Measurements from ENCODE around the gene DUS3L.

Gene DUS3L

DNA sequence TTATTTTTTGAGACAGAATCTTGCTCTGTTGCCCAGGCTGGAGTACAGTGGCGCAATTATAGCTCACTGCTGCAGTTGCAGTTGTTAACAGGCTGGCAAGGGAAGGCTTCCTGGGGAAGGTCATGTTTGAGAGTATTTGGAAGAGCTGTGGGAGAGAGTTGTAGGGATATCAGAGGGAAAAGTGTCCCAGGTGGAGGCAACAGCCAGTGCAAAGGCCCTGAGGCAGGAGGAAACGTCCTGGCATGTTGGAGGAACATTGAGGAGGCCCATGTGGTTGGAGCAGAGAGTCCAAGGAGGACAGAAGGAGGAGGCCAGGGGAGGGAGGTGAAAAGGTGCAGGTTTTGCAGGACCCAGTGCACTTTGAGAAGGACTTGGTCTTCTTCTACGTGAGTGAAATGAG, 2.2 kb upstream of the DUS3L start:
- ChIA-PET CTCF (interaction anchor here (0.7 to 8.5 kb wide), 5 partner anchors 10 to 35 kb away, joined by 3 to 75 read pairs (median 4); partner anchors contain the start of gene NRTN), POLR2A (no interaction called here)
- TF ChIP-seq, protein P1, sequence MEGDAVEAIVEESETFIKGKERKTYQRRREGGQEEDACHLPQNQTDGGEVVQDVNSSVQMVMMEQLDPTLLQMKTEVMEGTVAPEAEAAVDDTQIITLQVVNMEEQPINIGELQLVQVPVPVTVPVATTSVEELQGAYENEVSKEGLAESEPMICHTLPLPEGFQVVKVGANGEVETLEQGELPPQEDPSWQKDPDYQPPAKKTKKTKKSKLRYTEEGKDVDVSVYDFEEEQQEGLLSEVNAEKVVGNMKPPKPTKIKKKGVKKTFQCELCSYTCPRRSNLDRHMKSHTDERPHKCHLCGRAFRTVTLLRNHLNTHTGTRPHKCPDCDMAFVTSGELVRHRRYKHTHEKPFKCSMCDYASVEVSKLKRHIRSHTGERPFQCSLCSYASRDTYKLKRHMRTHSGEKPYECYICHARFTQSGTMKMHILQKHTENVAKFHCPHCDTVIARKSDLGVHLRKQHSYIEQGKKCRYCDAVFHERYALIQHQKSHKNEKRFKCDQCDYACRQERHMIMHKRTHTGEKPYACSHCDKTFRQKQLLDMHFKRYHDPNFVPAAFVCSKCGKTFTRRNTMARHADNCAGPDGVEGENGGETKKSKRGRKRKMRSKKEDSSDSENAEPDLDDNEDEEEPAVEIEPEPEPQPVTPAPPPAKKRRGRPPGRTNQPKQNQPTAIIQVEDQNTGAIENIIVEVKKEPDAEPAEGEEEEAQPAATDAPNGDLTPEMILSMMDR (IDR thresholded peaks at IDR 0.05; ENCODE audit: control extremely low read depth, extremely low read depth, low read depth, missing control alignments), result no peak
- no peak for DNase-seq (ENCODE audit: extremely low spot score)

DNA sequence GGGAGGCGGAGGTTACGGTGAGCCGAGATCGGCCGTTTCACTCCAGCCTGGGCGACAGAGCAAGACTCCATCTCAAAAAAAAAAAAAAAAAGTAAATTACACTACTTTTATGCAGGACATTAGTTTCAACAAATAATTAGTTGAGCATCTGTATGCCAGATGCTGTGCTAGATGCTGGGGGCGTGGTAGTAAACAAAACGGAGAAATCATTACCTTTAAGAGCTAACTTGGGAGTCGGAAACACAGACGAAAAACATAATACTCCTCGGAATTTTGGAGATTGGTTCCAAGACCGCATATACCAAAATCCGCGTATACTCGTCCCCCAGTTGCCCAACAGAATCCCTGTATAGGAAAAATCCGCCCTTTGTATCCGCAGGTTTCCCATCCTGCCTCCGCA, 1.3 kb upstream of the DUS3L start:
- no peak for DNase-seq (ENCODE audit: extremely low spot score)
- TF ChIP-seq, protein P1 (IDR thresholded peaks at IDR 0.05; ENCODE audit: control extremely low read depth, extremely low read depth, low read depth, missing control alignments), result no peak
- ChIA-PET CTCF (interaction anchor here (1.3 to 8.5 kb wide), 2 partner anchors 12 to 16 kb away, joined by 4 to 75 read pairs; partner anchors contain the start of gene NRTN), POLR2A (interaction anchor here (0.7 kb wide), 1 partner anchor 463 kb away, joined by 6 read pairs; no protein-coding TSS in a partner anchor)

DNA sequence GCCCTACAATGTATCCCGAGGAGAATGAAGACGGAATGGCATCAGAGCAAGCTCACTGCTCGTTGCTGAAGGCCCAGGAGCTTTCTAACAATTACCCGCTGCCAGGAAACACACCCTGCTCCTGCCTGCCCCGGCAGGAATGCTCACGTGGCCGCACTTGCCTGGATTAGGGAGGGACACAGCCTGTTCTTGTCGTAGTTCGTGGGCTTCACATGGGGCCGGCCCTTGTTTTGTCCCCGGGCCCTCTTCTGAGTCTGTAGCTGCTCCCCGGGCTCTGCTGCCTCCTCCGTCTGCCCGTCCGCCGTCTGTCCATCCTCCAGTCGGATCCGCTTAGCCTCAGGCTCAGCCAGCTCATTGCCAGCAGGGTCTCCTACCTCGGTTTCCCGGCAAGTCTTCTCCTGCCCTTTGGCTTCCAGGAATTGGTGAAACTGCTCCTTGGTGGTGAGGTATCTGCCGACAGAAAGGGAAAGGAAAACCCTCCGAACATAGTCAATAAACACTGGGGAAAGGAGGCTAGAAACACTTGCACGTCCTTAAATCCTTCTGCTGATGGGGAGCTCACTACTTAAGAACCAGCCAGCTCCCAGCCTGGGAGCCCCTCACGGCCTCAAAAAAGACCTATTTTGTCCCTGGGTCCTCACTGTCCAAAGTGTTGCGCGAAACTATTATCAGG, 941 bp downstream of the DUS3L start:
- ChIA-PET CTCF (interaction anchor here (0.8 to 8.5 kb wide), 3 partner anchors 14 to 178 kb away, joined by 3 to 75 read pairs (median 4); partner anchors contain the start of gene NRTN), POLR2A (no interaction called here)
- TF ChIP-seq, protein P1 (IDR thresholded peaks at IDR 0.05; ENCODE audit: control extremely low read depth, extremely low read depth, low read depth, missing control alignments), result no peak
- no peak for DNase-seq (ENCODE audit: extremely low spot score)

DNA sequence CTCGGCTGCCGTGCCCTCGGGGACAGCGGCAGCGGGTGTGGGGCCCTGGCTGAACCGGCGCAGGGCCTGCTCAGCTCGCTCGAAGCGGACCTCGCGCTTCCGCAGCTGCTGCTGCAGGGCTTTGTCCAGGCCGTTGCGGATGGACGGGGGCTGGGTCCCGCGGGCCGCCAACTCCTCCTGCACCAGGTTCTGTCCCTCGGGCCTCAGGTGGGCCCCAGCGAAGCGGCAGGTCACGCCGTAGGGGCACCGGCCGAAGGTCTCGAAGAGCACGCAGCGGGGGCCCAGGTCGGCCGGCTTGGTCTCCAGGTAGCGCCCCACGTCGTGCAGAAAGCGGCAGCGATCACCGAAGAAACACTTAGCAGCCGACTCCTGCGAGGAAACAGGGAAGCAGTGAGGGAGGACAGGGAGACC, 1.6 kb downstream of the DUS3L start:
- ChIA-PET CTCF (interaction anchor here (0.8 to 8.5 kb wide), 3 partner anchors 15 to 179 kb away, joined by 3 to 75 read pairs (median 4); partner anchors contain the start of gene NRTN), POLR2A (no interaction called here)
- no peak for DNase-seq (ENCODE audit: extremely low spot score)
- TF ChIP-seq, protein P1 (IDR thresholded peaks at IDR 0.05; ENCODE audit: control extremely low read depth, extremely low read depth, low read depth, missing control alignments), result no peak

DNA sequence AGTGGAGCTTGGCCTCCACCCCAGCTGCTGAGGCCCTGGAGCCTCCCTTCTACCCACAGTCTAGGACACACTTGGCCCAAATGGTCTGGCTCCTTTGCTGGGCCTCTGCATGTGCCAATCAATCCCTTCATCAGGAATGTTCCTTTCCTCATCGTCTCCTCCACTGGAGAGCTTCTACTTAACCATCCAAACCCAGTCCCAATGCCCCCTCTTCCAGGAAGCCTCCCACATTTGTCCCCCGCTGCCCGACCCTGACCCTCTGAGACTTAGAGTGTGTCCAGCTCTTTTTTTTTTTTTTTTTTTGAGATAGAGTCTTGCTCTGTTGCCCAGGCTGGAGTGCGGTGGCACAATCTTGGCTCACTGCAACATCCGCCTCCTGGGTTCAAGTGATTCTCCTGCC, 2.5 kb downstream of the DUS3L start:
- CTCF ChIA-PET, result interaction anchor here (8.5 kb wide), 1 partner anchor 15 kb away, joined by 75 read pairs; the partner anchor contains the start of gene NRTN
- POLR2A ChIA-PET, result interaction anchor here (0.6 kb wide), 1 partner anchor 606 kb away, joined by 3 read pairs; no protein-coding TSS in a partner anchor
- no peak for DNase-seq (ENCODE audit: extremely low spot score)
- TF ChIP-seq, protein P1 (IDR thresholded peaks at IDR 0.05; ENCODE audit: control extremely low read depth, extremely low read depth, low read depth, missing control alignments), result no peak

DNA sequence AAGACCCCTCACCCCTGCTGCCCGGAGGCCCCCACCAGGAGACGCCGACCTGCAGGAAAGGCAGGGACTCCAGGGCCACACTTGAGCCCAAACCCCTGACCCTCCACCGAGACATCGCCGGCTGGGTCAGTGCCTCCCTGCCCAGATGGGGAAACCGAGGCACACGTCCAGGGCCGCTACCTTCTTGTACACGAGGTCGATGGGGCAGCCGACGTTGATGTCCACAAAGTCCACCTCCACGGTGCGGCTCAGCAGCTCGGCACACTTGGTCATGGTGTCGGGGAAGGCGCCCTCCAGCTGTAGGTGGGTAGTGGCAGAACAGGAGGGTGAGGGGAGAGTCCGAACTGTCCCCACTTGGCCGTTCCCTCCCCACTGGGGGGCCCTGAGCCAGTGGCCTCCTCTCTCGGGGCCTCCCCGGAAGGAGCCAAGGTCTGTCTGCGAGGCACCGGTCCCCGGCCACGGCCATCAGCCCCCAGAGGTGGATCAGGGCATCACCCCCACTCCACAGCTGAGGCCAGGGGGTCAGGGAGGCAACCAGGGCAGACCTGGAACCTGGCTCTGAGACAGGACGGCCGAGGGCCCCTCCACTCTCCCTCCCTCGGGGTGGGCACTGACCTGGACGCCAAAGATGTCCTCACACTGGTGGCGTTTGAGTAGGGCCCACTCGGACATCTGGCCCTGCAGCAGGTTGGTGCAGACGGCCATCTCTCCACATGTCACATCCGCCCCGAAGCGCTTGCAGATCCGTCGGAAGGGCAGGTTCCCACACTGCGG, 3.4 kb downstream of the DUS3L start:
- DNase-seq (ENCODE audit: extremely low spot score), result no peak
- CTCF ChIA-PET, result interaction anchor here (8.5 kb wide), 1 partner anchor 16 kb away, joined by 75 read pairs; the partner anchor contains the start of gene NRTN
- POLR2A ChIA-PET, result interaction anchor here (0.5 to 0.6 kb wide), 2 partner anchors 36 to 607 kb away, joined by 3 to 6 read pairs; no protein-coding TSS in a partner anchor
- TF ChIP-seq, protein P1 (IDR thresholded peaks at IDR 0.05; ENCODE audit: control extremely low read depth, extremely low read depth, low read depth, missing control alignments), result no peak
